Measurements from ENCODE around the gene LRRC43.
"Not testable (repeated sequence)": the region's sequence is repeated elsewhere in the genome, so short reads cannot be mapped to it uniquely, and the experiment has no call there.

Gene LRRC43

DNA sequence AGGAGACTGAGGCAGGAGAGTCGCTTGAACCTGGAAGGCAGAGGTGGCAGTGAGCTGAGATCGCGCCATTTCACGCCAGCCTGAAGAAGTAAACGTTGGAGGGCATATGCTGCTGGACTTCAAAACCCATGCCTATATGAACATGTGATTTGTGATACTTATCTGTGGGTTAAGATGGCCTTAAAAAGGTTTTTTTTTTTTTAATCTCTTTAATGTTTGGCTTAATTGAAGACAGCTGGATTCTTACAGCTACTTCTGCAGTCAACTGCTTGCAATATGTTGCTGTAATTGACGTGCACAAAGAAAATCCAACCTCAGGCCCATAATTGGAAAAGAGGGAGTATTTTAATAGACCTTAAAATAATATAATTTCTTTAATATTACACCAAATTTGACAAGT, 19.1 kb downstream of the LRRC43 start:
- TF ChIP-seq, protein P1, sequence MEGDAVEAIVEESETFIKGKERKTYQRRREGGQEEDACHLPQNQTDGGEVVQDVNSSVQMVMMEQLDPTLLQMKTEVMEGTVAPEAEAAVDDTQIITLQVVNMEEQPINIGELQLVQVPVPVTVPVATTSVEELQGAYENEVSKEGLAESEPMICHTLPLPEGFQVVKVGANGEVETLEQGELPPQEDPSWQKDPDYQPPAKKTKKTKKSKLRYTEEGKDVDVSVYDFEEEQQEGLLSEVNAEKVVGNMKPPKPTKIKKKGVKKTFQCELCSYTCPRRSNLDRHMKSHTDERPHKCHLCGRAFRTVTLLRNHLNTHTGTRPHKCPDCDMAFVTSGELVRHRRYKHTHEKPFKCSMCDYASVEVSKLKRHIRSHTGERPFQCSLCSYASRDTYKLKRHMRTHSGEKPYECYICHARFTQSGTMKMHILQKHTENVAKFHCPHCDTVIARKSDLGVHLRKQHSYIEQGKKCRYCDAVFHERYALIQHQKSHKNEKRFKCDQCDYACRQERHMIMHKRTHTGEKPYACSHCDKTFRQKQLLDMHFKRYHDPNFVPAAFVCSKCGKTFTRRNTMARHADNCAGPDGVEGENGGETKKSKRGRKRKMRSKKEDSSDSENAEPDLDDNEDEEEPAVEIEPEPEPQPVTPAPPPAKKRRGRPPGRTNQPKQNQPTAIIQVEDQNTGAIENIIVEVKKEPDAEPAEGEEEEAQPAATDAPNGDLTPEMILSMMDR (IDR thresholded peaks at IDR 0.05) = no peak
- DNase-seq (ENCODE audit: low spot score) = no peak
- no peak overlapping the region for H3K4me3 ChIP-seq
- no peak overlapping the region for H3K27ac ChIP-seq

DNA sequence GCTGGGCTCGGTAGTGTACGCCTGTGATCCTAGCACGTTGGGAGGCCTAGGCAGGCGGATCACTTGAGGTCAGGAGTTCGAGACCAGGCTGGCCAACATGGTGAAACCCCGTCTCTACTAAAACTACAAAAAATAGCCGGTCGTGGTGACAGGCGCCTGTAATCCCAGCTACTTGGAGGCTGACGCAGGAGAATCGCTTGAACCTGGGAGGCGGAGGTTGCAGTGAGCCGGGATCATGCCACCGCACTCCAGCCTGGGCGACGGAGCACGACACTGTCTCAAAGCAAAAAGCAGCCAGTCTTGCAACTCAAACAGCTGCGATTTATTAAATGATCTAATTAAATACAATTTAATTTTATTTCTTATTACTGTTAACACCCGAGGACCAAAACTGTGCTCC, 19.9 kb downstream of the LRRC43 start:
- H3K4me3 ChIP-seq = peak overlapping the region; percentile 84
- DNase-seq (ENCODE audit: low spot score); H3K27ac ChIP-seq: not testable (repeated sequence)

DNA sequence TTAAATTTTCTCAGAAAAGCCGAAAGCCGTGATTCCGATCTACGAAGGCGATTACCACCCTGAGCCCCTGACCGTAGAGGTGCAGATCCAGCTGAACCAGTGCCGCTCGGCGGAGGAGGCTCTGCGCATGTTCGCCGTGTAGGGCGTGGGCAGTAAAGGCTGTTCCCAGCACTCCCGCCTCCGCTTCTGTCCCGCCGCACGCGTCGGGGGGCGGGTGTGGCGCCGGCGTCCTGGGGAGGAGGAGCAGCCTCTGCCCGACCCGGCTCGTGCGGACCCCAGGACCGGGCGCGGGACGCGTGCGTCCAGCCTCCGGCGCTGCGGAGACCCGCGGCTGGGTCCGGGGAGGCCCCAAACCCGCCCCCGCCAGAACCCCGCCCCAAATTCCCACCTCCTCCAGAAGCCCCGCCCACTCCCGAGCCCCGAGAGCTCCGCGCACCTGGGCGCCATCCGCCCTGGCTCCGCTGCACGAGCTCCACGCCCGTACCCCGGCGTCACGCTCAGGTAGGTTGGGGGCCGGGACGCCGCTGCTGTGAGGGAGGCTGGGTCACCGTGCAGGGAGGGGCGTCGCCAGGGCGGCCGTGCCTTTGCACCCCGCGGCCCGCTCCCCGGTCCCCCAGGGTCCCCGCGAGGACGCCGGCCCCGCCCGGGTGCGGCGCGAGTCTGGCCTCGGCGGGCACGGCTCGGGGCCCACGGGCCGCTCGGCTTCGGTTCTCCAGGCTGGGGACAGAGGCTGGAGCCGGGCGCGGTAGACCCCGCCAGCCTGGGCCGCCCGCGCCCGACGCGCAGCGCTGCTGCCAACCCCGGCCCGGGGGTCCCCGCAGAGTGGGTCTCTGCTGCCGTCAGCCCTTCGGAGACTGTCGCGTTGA, 20.6 kb downstream of the LRRC43 start, which contains the start of gene B3GNT4:
Gene B3GNT4 (plus strand): TSS at position 409 of the 866 bp plus-strand sequence. CDS start 910 bp downstream, outside the sequence.
- H3K27ac ChIP-seq = no peak within 1 kb of the TSS
- DNase-seq (ENCODE audit: low spot score) = no peak
- TF ChIP-seq, protein P1 (IDR thresholded peaks at IDR 0.05) = no peak
- peak within 1 kb of the TSS; percentile 84 for H3K4me3 ChIP-seq

DNA sequence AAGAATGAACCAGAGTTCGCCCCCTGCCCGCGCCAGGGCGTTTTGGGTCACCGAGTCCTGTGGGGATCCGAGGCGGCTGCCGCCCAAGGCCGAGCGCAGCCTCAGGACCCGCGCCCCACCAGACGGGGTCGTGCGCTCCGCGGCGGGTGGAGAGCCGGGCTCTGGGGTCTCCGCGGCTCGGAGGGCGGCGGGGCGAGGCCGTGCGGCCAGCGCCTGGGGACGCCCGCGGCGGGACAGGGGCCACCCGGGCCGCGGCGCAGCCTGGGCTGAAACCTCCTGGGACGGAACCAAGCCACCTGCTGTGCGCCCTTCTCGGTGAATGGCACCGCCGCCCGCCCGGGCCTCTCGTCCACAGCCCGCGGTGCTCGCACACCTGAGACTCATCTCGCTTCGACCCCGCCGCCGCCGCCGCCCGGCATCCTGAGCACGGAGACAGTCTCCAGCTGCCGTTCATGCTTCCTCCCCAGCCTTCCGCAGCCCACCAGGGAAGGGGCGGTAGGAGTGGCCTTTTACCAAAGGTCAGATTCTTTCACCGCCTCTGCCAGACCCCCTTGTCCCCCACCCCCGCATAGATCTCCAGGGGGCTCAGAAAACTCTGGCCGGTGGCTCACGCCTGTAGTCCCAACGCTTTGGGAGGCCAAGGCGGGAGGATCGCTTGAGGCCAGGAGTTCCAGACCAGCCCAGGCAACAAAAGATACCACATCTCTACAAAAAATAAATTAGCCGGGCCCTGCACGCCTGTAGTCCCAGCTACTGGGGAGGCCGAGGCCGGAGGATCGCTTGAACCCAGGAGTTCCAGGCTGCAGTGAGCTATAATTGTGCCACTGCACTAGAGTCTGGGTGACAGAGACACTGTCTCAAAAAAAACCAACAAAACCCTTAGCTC, 21.5 kb downstream of the LRRC43 start:
- Histone ChIP-seq H3K27ac (no peak overlapping the region), H3K4me3 (peak overlapping the region; percentile 84)
- TF ChIP-seq, protein P1 (IDR thresholded peaks at IDR 0.05) = no peak
- no peak for DNase-seq (ENCODE audit: low spot score)

DNA sequence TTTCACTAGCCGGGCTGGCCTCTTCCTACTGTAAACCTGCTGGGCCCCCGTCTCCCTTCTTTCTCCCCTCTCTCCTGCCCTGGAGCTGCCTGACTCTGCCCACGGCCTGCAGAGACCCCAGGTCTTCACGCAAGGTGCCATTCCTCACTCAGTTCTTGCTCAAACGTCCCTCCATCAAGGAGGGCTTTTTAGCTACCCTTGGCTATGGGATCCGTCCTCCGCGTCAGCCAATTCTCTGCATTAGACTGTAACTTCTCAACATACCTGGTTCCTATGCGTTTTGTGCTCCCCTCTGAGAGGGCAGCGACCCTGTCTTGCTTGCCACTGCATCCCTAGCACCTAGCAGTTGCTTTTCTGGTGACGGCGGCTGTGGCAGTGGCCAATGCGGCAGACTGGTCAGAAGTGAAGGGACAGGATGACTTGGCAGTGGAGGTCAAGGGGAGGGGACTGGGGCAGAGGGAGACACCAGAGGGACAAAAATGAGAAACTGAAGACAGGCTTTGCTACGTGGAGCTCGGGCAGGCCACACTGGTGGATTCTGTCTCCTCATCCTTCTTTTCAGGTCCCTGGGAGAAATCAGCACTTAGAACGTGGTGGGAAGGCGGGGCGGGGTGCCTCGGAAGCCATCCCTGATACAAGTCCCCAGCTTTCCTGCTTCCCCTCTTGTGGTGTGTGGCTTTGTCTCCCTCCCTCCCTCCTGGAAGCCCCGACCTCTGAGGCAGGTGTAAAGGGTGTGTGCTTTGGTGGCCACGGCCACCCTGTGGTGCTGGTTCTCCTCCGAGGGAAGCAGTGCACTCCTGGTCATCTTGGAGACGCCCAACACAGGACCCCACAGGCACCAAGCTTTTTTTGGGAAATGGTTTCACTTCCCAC, 22.4 kb downstream of the LRRC43 start:
- TF ChIP-seq, protein P1 (IDR thresholded peaks at IDR 0.05) = no peak
- no peak overlapping the region for H3K27ac ChIP-seq
- H3K4me3 ChIP-seq = no peak overlapping the region
- no peak for DNase-seq (ENCODE audit: low spot score)

DNA sequence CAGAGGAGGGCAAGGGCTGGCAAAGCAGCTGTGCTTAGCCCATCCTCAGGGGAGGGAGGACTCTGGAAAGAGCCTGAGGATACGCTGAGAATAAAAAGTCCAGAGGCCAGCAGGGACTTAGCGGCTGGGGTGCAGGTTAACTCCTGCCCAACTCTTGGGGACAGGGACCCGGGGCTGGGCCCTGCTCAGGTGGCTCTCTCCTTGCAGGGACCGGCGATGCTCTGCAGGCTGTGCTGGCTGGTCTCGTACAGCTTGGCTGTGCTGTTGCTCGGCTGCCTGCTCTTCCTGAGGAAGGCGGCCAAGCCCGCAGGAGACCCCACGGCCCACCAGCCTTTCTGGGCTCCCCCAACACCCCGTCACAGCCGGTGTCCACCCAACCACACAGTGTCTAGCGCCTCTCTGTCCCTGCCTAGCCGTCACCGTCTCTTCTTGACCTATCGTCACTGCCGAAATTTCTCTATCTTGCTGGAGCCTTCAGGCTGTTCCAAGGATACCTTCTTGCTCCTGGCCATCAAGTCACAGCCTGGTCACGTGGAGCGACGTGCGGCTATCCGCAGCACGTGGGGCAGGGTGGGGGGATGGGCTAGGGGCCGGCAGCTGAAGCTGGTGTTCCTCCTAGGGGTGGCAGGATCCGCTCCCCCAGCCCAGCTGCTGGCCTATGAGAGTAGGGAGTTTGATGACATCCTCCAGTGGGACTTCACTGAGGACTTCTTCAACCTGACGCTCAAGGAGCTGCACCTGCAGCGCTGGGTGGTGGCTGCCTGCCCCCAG, 23.4 kb downstream of the LRRC43 start:
- no peak for DNase-seq (ENCODE audit: low spot score)
- Histone ChIP-seq H3K27ac (no peak overlapping the region), H3K4me3 (no peak overlapping the region)
- TF ChIP-seq, protein P1 (IDR thresholded peaks at IDR 0.05) = no peak
